K562 (cell line): ENCODE data around the gene FES. TPM values are rescaled to one million over a fixed set of nuclear protein-coding genes. Genes with fewer than 3 reads are reported as not detected.

Experiments
- CBX2 ChIP-seq: fragments of 200-600 bp; sonication (generic); IDR thresholded peaks from one replicate; pipeline ENCODE4 v1.6.1; 2012; ENCODE audit warnings: mild to moderate bottlenecking, low read length, inconsistent platforms; ENCODE audit not compliant: insufficient read depth, poor library complexity, severe bottlenecking
- CTCF ChIP-seq, 3 experiments: IDR thresholded peaks in 2 of 3; conservative IDR thresholded peaks in 1 of 3; 2 replicates each; pipeline ENCODE4 v1.5.1; 2011 to 2012; ENCODE audit warnings: low read length in 3 of 3, mild to moderate bottlenecking in 3 of 3, control low read depth in 2 of 3, improper control_type of control experiment in 1 of 3, inconsistent platforms in 1 of 3, low read depth in 1 of 3, mixed read lengths in 1 of 3, moderate library complexity in 1 of 3; ENCODE audit not compliant: insufficient read depth in 2 of 3
- DPF2 ChIP-seq: fragments of 450-650 bp; IDR thresholded peaks from 2 replicates; pipeline ENCODE4 v1.6.1; 2016
- EP400 ChIP-seq: fragments of 450-650 bp; IDR thresholded peaks from 2 replicates; pipeline ENCODE4 v1.6.1; 2017; ENCODE audit warnings: antibody characterized with exemption, mild to moderate bottlenecking, moderate library complexity
- FOSL1 ChIP-seq: fragments of 200-800 bp; sonication (Bioruptor generic); conservative IDR thresholded peaks from 2 replicates; pipeline ENCODE4 v1.6.1; 2016; ENCODE audit warnings: missing genetic modification characterization, missing compliant biosample characterization
- FOXJ3 ChIP-seq: sonication (generic); formaldehyde crosslinking; IDR thresholded peaks from 2 replicates; pipeline ENCODE4 v1.4.0; 2020; ENCODE audit warnings: mild to moderate bottlenecking, missing genetic modification reagents
- FOXP1 ChIP-seq: sonication (generic); formaldehyde crosslinking; IDR thresholded peaks from 2 replicates; pipeline ENCODE4 v1.8.0; 2022; ENCODE audit warnings: mild to moderate bottlenecking, missing genetic modification reagents
- NCOA2 ChIP-seq, 2 experiments: fragments of 450-650 bp; IDR thresholded peaks; 2 replicates each; pipeline ENCODE4 v1.6.1; 2018; ENCODE audit warnings: mild to moderate bottlenecking in 2 of 2, moderate library complexity in 1 of 2; ENCODE audit not compliant: partially characterized antibody in 2 of 2
- NEUROD1 ChIP-seq: fragments of 150-350 bp; IDR thresholded peaks from 2 replicates; pipeline ENCODE4 v1.6.1; 2014; ENCODE audit warnings: borderline replicate concordance, low read length, low read depth; ENCODE audit not compliant: partially characterized antibody
- NFATC3 ChIP-seq: fragments of 450-650 bp; IDR thresholded peaks from 2 replicates; pipeline ENCODE4 v1.6.1; 2017; ENCODE audit warnings: mild to moderate bottlenecking
- NFIC ChIP-seq: fragments of 450-650 bp; IDR thresholded peaks from 2 replicates; pipeline ENCODE4 v1.6.1; 2017; ENCODE audit warnings: mild to moderate bottlenecking, inconsistent platforms
- NONO ChIP-seq, 2 experiments: fragments of 200-400 bp in 1 of 2; fragments of 450-650 bp in 1 of 2; formaldehyde crosslinking in 1 of 2; IDR thresholded peaks; 2 replicates each; pipeline ENCODE4 v1.6.1; 2017; ENCODE audit warnings: low read depth in 2 of 2, mild to moderate bottlenecking in 2 of 2, moderate library complexity in 2 of 2, low read length in 1 of 2
- PHF21A ChIP-seq: fragments of 450-650 bp; IDR thresholded peaks from 2 replicates; pipeline ENCODE4 v1.6.1; 2017; ENCODE audit warnings: low read depth, borderline replicate concordance
- RBBP5 ChIP-seq: fragments of 200-600 bp; sonication (generic); IDR thresholded peaks from 2 replicates; pipeline ENCODE4 v1.6.1; 2012; ENCODE audit warnings: borderline replicate concordance, mild to moderate bottlenecking, low read length, control low read depth, inconsistent platforms; ENCODE audit not compliant: insufficient read depth, poor library complexity, severe bottlenecking
- TBP ChIP-seq: optimal IDR thresholded peaks from 2 replicates; pipeline ENCODE3; 2011; ENCODE audit warnings: low read depth, low read length, improper control_type of control experiment
- TOE1 ChIP-seq, 2 experiments: fragments of 450-650 bp in 1 of 2; sonication (generic) in 1 of 2; formaldehyde crosslinking in 1 of 2; IDR thresholded peaks; 2 replicates each; pipeline versions ENCODE4 v1.7.1 to v1.8.0; 2016 to 2022; ENCODE audit warnings: borderline replicate concordance in 2 of 2, mild to moderate bottlenecking in 2 of 2, antibody characterized with exemption in 1 of 2, inconsistent platforms in 1 of 2, low read depth in 1 of 2, missing genetic modification reagents in 1 of 2, moderate library complexity in 1 of 2
- ZNF146 ChIP-seq: IDR thresholded peaks from one replicate; pipeline ENCODE4 v1.6.1; 2018; ENCODE audit warnings: missing compliant biosample characterization; ENCODE audit not compliant: unreplicated experiment
- ZNF3 ChIP-seq: fragments of 250-450 bp; sonication (Bioruptor Pico); IDR thresholded peaks from 2 replicates; pipeline ENCODE4 v1.5.0; 2021; ENCODE audit warnings: mild to moderate bottlenecking, moderate library complexity
- polyA plus RNA-seq, 8 experiments: library from polyadenylated mRNA; depleted of rRNA in 4 of 8; stranded (reverse) in 5 of 8; unstranded in 3 of 8; fragments of >200 nt; fragmentation: Nextera tagmentation in 2 of 8; fragmentation: Illumina TruSeq in 1 of 8; extraction: Ambion mirVana in 2 of 8; extraction: Trizol in 1 of 8; gene quantifications; 2 replicates each; pipeline versions ENCODE4 v1.2.1 to v1.2.3, GENCODE V29; 2011 to 2014; ENCODE audit warnings: inconsistent platforms in 1 of 8, missing spikeins in 1 of 8
- total RNA-seq, 7 experiments: library from RNA; depleted of rRNA in 6 of 7; stranded (reverse); fragments of >200 nt in 6 of 7; fragmentation: Illumina TruSeq in 2 of 7; extraction: Trizol in 2 of 7; gene quantifications; 2 replicates each; pipeline versions ENCODE4 v1.2.1 to v1.2.3, GENCODE V29; 2011 to 2021; ENCODE audit warnings: low replicate concordance in 1 of 7
- TF ChIP-seq, protein P1 (sequence below): fragments of 250-450 bp; sonication (Bioruptor Pico); IDR thresholded peaks from 2 replicates; pipeline ENCODE4 v1.5.1; 2021; ENCODE audit warnings: mild to moderate bottlenecking
- TF ChIP-seq, protein P2 (sequence below): fragments of 250-450 bp; sonication (Bioruptor Pico); IDR thresholded peaks from 2 replicates; pipeline ENCODE4 v1.4.0; 2020; ENCODE audit warnings: mild to moderate bottlenecking, moderate library complexity, borderline replicate concordance

Gene FES
- total and polyA plus RNA-seq, 9 of the 15 experiments (the other 6 are each of a cell fraction or from before 2014, with no cell fraction given), result 0.38 to 2.6 (median 0.82) TPM

GRCh38 chr15:90931828-90932659, 47.7 kb downstream of the FES start, which contains the start of gene HDDC3 (continued):
- TF ChIP-seq CBX2, result no peak
- TF ChIP-seq TOE1 (IDR thresholded peaks at IDR 0.05; ENCODE audit: borderline replicate concordance), result peak; percentile 29; the same call in 1 of the 2 replicates
- TF ChIP-seq TOE1 (CRISPR knock-in tag; IDR thresholded peaks at IDR 0.05; ENCODE audit: borderline replicate concordance, low read depth), result no peak; the same call in 1 of the 2 replicates
- no peak for TF ChIP-seq FOSL1 (tag)
- peak; percentile 75 for TF ChIP-seq TBP
- no peak for TF ChIP-seq ZNF146
- TF ChIP-seq FOXJ3 (CRISPR knock-in tag), result no peak
- TF ChIP-seq CTCF (IDR thresholded peaks at IDR 0.05 in 2 of 3, conservative IDR thresholded peaks at IDR 0.05 in 1 of 3; ENCODE audit: insufficient read depth in 2 of 3, low read depth in 1 of 3, low read length in 3 of 3), result peak; percentile 92 to 98 (median 98)
- TF ChIP-seq NFIC, result peak; percentile 43
- TF ChIP-seq, protein P1, sequence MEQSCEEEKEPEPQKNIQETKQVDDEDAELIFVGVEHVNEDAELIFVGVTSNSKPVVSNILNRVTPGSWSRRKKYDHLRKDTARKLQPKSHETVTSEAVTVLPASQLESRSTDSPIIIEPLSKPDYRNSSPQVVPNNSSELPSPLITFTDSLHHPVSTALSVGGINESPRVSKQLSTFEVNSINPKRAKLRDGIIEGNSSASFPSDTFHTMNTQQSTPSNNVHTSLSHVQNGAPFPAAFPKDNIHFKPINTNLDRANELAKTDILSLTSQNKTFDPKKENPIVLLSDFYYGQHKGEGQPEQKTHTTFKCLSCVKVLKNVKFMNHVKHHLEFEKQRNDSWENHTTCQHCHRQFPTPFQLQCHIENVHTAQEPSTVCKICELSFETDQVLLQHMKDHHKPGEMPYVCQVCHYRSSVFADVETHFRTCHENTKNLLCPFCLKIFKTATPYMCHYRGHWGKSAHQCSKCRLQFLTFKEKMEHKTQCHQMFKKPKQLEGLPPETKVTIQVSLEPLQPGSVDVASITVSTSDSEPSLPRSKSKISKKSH (CRISPR knock-in tag), result no peak
- TF ChIP-seq NONO (IDR thresholded peaks at IDR 0.05; ENCODE audit: low read depth in 2 of 2, low read length in 1 of 2), result peak; percentile 46 to 72; a peak in 2 of 4 replicates
- peak; percentile 66 for TF ChIP-seq NEUROD1
- TF ChIP-seq, protein P2, sequence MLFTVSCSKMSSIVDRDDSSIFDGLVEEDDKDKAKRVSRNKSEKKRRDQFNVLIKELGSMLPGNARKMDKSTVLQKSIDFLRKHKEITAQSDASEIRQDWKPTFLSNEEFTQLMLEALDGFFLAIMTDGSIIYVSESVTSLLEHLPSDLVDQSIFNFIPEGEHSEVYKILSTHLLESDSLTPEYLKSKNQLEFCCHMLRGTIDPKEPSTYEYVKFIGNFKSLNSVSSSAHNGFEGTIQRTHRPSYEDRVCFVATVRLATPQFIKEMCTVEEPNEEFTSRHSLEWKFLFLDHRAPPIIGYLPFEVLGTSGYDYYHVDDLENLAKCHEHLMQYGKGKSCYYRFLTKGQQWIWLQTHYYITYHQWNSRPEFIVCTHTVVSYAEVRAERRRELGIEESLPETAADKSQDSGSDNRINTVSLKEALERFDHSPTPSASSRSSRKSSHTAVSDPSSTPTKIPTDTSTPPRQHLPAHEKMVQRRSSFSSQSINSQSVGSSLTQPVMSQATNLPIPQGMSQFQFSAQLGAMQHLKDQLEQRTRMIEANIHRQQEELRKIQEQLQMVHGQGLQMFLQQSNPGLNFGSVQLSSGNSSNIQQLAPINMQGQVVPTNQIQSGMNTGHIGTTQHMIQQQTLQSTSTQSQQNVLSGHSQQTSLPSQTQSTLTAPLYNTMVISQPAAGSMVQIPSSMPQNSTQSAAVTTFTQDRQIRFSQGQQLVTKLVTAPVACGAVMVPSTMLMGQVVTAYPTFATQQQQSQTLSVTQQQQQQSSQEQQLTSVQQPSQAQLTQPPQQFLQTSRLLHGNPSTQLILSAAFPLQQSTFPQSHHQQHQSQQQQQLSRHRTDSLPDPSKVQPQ (CRISPR knock-in tag), result no peak
- no peak for TF ChIP-seq NFATC3
- TF ChIP-seq DPF2, result no peak; the same call in 1 of the 2 replicates
- no peak for TF ChIP-seq ZNF3 (CRISPR knock-in tag)
- TF ChIP-seq NCOA2 (IDR thresholded peaks at IDR 0.05; ENCODE audit: partially characterized antibody in 2 of 2), result no peak
- peak; percentile 55; the same call in 1 of the 2 replicates for TF ChIP-seq PHF21A
- peak; percentile 92 for TF ChIP-seq EP400
- TF ChIP-seq RBBP5, result no peak
- no peak for TF ChIP-seq FOXP1 (CRISPR knock-in tag)
